AG04449 (cell line): ENCODE measurements around the gene REPIN1.

Experiments used
- CTCF ChIA-PET: fragments of 350-600 bp; formaldehyde crosslinking; extraction: SDS; loops from one replicate; lab custom pipeline; 2021; ENCODE audit warnings: antibody characterized with exemption; lab: Yijun Ruan, JAX
- POLR2A ChIA-PET: fragments of 400-600, 350-600 bp; formaldehyde crosslinking; extraction: SDS; loops from one replicate; lab custom pipeline; 2020; ENCODE audit warnings: antibody characterized with exemption, inconsistent platforms; lab: Yijun Ruan, JAX
- DNase-seq: peaks from one replicate; pipeline ENCODE4 v3.0.0-alpha.2; 2010; ENCODE audit warnings: low read depth, low spot score
- H3K4me3 ChIP-seq: 2 replicates; pipeline ENCODE4 v1.5.1; 2011; ENCODE audit warnings: low read depth, mild to moderate bottlenecking, control low read depth, low read length
- TF ChIP-seq, protein P1 (sequence below): IDR thresholded peaks from one replicate; pipeline ENCODE4 v1.5.1; 2011; ENCODE audit warnings: mild to moderate bottlenecking, moderate library complexity, low read length, control low read depth, inconsistent platforms; ENCODE audit not compliant: insufficient read depth; ENCODE audit errors: missing control alignments

REPIN1 gene

DNA sequence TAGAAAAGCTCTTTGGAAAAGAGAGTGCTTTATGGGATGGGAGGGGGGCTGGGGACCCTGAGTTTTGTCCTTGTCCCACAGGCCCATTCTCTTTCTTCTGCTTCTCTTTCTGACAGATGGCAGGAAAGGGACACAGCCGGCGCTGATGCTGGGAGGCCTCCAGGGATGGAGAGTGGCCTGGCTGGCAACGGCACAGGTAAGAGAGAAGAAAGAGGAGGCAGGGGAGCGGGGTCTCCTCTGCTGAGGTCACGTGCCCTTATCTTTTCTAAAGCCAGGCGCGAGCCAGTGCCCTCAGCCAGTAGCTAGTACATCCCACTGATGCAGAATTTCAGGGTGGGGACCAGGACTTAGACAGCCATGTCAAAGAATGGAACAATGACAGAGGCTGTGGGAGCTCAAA, 19.7 kb downstream of the REPIN1 start:
- POLR2A ChIA-PET: no interaction called here
- DNase-seq: no peak
- H3K4me3 ChIP-seq: no peak overlapping the region
- CTCF ChIA-PET: interaction anchor here (0.9 to 1.5 kb wide), 2 partner anchors 11 to 18 kb away, joined by 3 read pairs; no protein-coding TSS in a partner anchor
- TF ChIP-seq, protein P1, sequence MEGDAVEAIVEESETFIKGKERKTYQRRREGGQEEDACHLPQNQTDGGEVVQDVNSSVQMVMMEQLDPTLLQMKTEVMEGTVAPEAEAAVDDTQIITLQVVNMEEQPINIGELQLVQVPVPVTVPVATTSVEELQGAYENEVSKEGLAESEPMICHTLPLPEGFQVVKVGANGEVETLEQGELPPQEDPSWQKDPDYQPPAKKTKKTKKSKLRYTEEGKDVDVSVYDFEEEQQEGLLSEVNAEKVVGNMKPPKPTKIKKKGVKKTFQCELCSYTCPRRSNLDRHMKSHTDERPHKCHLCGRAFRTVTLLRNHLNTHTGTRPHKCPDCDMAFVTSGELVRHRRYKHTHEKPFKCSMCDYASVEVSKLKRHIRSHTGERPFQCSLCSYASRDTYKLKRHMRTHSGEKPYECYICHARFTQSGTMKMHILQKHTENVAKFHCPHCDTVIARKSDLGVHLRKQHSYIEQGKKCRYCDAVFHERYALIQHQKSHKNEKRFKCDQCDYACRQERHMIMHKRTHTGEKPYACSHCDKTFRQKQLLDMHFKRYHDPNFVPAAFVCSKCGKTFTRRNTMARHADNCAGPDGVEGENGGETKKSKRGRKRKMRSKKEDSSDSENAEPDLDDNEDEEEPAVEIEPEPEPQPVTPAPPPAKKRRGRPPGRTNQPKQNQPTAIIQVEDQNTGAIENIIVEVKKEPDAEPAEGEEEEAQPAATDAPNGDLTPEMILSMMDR: no peak

DNA sequence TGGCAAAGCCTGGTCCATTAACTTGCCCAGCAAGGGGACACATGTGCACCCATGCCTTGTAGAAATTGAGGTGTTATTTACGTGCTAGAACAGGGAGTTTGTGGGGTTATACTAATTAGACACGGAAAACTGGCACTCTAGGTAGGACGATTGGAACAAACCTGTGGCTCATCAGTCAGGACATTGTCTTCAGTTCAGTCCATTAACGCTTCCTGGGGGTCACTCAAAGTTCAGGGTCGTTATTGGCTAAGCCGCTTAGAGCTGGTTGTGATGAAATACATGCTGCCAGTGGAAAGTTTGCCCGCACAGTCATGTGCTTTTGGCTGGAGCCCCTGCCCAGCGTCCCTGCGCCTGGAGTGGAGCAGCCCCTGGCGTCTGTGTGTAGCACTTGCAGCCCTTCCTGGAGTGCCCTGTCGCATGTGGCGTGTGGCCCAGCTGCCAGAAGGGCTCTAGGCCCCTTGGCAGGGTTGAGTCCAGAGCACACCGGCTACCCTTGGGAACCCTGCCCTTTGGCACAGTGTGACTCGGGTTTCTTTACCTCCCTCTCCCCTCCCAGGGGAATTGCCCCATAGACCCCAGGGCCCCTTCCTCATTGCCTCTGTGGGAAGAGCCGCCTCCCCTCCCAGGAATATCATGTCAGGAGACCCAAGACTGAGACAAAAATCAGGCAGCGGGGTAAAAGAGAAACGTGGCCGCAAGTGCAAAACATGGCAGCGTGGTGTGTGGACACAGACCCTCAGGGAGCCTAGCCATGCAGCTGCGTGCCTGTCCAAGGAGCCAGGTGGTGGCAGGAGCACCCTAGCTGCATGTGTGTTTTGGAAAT, 20.3 kb downstream of the REPIN1 start:
- TF ChIP-seq, protein P1: peak; percentile 34
- DNase-seq: no peak
- no peak overlapping the region for H3K4me3 ChIP-seq
- ChIA-PET CTCF (interaction anchor here (0.9 to 1.5 kb wide), 2 partner anchors 11 to 18 kb away, joined by 3 read pairs; no protein-coding TSS in a partner anchor), POLR2A (no interaction called here)

DNA sequence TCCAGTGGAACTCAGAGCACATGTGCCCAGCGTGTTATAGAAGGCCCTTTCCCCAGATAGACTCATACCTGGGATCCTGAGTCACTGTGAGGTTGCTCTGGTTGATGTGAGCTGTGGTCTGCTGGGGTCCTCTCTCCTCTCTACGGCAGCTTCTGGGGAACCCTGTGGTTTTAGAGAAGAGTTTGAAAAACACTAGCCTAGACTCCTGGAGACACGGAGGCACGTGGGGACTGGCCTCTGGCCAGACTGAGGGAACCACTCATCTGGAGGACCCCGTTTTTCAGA, 20.9 kb downstream of the REPIN1 start:
- ChIA-PET CTCF (interaction anchor here (1.5 kb wide), 1 partner anchor 19 kb away, joined by 3 read pairs; no protein-coding TSS in a partner anchor), POLR2A (no interaction called here)
- TF ChIP-seq, protein P1: no peak
- no peak overlapping the region for H3K4me3 ChIP-seq
- DNase-seq: no peak

DNA sequence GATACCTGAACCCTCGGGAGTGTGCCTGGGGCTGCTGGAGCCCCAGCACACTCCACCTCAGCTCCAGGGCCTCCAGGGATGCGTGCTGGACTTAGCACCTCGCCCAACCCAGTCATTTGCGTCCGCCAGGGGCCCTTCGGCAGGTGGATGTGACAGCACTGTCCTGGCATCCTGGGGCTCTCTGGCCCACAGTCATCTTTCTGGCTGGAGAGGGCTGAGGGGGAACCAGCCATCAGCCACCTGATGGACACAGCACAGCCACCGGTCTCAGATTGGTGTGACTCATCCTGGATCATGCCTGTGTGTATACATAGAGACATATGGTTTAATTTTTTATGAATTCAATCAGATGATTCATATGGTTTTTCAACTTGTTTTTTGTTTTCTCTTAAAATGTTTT, 21.6 kb downstream of the REPIN1 start:
- TF ChIP-seq, protein P1: no peak
- ChIA-PET POLR2A (no interaction called here), CTCF (no interaction called here)
- no peak overlapping the region for H3K4me3 ChIP-seq
- DNase-seq: no peak

DNA sequence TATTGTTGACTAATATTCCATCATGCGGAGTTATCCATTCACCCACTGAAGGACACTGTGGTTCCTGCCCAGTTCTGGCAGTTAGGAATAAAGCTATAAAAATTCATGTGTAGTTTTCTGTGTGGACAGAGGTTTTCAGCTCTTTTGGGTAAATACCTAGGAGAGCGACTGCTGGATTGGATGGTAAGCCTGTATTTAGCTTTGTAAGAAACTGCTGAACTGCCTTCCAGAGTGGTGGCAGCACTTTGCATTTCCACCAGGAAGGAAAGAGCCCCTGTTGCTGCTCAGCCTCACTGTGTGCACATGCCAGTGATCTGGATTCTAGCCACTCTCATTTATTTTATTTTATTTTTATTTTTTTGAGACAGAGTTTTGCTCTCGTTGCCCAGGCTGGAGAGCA, 24.7 kb downstream of the REPIN1 start:
- no peak overlapping the region for H3K4me3 ChIP-seq
- DNase-seq: no peak
- TF ChIP-seq, protein P1: no peak
- POLR2A ChIA-PET: no interaction called here
- CTCF ChIA-PET: interaction anchor here (0.9 to 1.8 kb wide), 2 partner anchors 11 to 28 kb away, joined by 4 read pairs; no protein-coding TSS in a partner anchor

DNA sequence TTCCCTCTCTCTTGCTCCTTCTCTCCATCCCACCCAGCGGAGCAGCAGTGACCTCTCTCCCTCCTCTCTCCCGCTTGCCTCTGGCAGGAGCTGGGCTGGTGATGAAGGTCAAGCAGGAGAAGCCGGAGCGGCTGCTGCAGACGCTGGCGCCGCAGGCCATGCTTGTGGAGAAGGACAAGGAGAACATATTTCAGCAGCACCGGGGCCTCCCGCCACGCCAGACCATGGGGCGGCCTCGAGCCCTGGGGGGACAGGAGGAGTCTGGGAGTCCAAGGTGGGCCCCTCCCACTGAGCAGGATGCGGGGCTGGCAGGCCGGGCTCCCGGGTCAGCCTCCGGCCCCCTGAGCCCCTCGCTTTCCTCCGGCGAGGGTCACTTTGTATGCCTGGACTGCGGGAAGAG, 27.8 kb downstream of the REPIN1 start:
- ChIA-PET CTCF (no interaction called here), POLR2A (no interaction called here)
- TF ChIP-seq, protein P1: no peak

More for the DNA sequence above, 27.8 kb downstream of the REPIN1 start:
- H3K4me3 ChIP-seq: no peak overlapping the region
- no peak for DNase-seq
